22Rv1 (cell line): Measurements from ENCODE around the gene SLC6A3.

Experiments used
- ZFX ChIP-seq: fragments of 450-650 bp; IDR thresholded peaks from 2 replicates; pipeline ENCODE4 v1.6.1; 2017; ENCODE audit warnings: antibody characterized with exemption, borderline replicate concordance
- TF ChIP-seq, protein P1 (sequence below): fragments of 450-650 bp; IDR thresholded peaks from 2 replicates; pipeline ENCODE4 v1.5.1; 2017; ENCODE audit warnings: mild to moderate bottlenecking

DNA sequence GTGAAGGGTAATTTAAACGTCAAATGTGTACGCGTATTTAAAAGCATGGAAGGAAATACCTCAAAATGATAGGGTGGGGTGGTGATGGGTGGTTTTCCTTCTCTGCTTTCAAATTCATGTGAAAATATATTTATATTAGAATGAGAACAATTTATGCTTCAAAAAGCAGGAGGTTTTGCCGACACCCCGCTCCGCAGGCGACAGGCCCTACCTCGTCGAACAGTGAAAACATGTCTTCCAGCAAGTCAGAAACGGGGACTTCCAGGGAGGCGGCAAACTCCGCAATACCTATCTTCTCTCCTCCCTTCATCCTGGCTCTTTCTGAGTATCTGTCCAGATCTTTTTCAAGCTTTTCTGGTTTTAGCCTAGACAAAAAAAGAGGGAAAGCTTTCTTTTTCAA is 28.5 kb upstream of the SLC6A3 start:
- TF ChIP-seq, protein P1, sequence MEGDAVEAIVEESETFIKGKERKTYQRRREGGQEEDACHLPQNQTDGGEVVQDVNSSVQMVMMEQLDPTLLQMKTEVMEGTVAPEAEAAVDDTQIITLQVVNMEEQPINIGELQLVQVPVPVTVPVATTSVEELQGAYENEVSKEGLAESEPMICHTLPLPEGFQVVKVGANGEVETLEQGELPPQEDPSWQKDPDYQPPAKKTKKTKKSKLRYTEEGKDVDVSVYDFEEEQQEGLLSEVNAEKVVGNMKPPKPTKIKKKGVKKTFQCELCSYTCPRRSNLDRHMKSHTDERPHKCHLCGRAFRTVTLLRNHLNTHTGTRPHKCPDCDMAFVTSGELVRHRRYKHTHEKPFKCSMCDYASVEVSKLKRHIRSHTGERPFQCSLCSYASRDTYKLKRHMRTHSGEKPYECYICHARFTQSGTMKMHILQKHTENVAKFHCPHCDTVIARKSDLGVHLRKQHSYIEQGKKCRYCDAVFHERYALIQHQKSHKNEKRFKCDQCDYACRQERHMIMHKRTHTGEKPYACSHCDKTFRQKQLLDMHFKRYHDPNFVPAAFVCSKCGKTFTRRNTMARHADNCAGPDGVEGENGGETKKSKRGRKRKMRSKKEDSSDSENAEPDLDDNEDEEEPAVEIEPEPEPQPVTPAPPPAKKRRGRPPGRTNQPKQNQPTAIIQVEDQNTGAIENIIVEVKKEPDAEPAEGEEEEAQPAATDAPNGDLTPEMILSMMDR = no peak
- no peak for TF ChIP-seq ZFX
